Astrocyte of the cerebellum (primary cell): ENCODE data around the gene COL17A1.

Source experiments
- DNase-seq: peaks from one replicate; pipeline ENCODE4 v3.0.0-alpha.2; 2011; ENCODE audit warnings: low read depth
- H3K4me3 ChIP-seq: 2 replicates; pipeline ENCODE4 v1.5.1; 2011; ENCODE audit warnings: mild to moderate bottlenecking, low read depth, low read length, moderate library complexity
- CTCF ChIP-seq: IDR thresholded peaks from 2 replicates; pipeline ENCODE4 v1.5.1; 2012; ENCODE audit warnings: low read length, low read depth, moderate library complexity, mild to moderate bottlenecking; ENCODE audit errors: missing control alignments
- in situ Hi-C: cut with HindIII; loops from 2 replicates; pipeline ENCODE4 v1.10.0; 2017; ENCODE audit warnings: low sequenced_read_pairs

Gene COL17A1

DNA sequence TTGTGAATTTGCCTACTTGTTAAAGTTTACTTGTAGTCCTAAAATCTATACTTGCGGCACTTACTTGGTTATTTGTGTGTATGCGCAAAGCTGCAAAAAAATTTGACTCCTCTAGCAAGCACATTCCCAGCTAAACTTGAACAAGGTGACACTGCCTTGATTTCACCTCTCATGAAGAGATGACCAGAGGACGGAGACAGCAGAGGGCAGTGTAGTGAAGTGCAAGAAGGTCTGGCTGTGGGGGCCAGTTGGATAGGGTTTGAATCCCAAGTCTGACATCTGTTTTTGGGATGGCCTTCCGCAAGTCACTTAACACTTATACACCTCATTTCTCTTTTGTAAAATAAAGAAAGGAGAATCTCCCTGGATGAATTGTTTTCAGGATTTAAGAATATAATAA, 103.0 kb downstream of the COL17A1 start:
- peak; percentile 13 for TF ChIP-seq CTCF
- in situ Hi-C loops, result no loop called here
- no peak overlapping the region for H3K4me3 ChIP-seq
- no peak for DNase-seq
